ENCODE results near the gene TUBG2.

GRCh38 chr17:42660692-42661345 lies 1.7 kb downstream of the TUBG2 start:
- no peak for TF ChIP-seq POLR2AphosphoS5 (IDR thresholded peaks at IDR 0.05)
- TF ChIP-seq CTCF (IDR thresholded peaks at IDR 0.05) = no peak

Measured in breast epithelium (tissue), 3 donors.